Measurements from ENCODE around the gene GLYR1. TPM values are rescaled to one million over a fixed set of nuclear protein-coding genes. Genes with fewer than 3 reads are reported as not detected.

GLYR1 gene
- total RNA-seq, 4 donors from 2014 or later, result 36.8 to 52.6 (median 51.3) TPM

DNA sequence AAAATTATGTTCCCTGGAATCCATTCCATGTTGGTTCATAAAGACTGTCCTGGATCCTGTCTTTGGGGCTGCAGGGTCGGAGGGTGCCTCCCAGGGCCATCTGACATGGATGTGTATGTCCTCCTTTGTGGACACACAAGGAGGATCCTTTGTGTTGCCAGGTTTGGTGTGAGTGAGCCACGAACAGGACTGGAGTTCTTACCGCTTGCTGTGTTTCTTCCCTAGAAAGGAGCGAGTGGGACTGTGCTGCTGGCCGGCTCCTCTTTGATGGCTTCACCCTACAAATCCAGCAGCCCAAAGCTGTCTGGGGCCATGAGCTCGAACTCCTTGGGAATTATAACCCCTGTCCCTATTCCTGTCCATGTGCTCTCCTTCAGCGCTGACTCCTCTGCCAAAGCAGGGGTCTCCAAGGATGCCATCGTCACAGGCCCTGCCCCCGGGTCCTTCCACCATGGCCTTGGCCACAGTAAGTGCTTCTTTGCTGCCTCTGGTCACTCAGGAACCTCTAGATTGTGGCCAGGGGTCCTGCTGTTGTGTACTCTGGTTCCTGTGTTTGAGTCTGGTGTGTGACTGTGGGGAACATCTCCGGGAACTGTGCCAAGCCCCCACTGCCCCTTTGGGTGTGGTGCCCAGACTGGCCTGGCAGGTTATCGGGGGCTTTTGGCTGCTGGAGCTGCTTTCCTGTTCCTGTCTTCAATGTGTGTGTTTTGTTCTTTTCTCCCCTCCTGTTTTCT lies 29.7 kb upstream of the GLYR1 start:
- DNase-seq (ENCODE audit: low spot score in 2 of 2), result no peak
- 77% methylated on average over 11 of the region's 11 CpGs for WGBS, 2 donors
- H3K4me3 ChIP-seq (ENCODE audit: low read depth, poor library complexity, severe bottlenecking), result no peak overlapping the region
- intact Hi-C loops (cut with DNase I; ENCODE audit: low total_unique reads), result no loop called here
- TF ChIP-seq, protein P1, sequence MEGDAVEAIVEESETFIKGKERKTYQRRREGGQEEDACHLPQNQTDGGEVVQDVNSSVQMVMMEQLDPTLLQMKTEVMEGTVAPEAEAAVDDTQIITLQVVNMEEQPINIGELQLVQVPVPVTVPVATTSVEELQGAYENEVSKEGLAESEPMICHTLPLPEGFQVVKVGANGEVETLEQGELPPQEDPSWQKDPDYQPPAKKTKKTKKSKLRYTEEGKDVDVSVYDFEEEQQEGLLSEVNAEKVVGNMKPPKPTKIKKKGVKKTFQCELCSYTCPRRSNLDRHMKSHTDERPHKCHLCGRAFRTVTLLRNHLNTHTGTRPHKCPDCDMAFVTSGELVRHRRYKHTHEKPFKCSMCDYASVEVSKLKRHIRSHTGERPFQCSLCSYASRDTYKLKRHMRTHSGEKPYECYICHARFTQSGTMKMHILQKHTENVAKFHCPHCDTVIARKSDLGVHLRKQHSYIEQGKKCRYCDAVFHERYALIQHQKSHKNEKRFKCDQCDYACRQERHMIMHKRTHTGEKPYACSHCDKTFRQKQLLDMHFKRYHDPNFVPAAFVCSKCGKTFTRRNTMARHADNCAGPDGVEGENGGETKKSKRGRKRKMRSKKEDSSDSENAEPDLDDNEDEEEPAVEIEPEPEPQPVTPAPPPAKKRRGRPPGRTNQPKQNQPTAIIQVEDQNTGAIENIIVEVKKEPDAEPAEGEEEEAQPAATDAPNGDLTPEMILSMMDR (IDR thresholded peaks at IDR 0.05), result no peak
- no peak for TF ChIP-seq POLR2A (IDR thresholded peaks at IDR 0.05)

DNA sequence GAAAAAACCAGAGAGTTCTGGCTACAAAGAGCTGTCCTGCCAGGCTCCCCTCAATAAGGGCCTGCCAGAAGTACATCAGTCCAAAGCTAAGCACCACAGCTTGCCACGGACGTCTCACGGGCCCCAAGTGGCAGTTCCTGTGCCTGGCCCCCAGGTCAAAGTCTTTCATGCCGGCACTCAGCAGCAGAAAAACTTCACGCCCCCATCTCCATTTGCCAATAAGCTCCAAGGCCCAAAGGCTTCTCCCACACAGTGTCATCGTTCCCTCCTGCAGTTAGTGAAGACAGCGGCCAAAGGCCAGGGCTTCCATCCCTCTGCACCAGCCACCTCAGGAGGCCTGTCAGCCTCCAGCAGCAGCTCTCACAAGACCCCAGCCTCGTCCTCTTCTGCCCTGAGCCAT lies 27.6 kb upstream of the GLYR1 start:
- no peak overlapping the region for H3K4me3 ChIP-seq (ENCODE audit: low read depth, poor library complexity, severe bottlenecking)
- TF ChIP-seq, protein P1 (IDR thresholded peaks at IDR 0.05), result no peak
- no peak for TF ChIP-seq POLR2A (IDR thresholded peaks at IDR 0.05)
- intact Hi-C loops (cut with DNase I; ENCODE audit: low total_unique reads), result no loop called here
- DNase-seq (ENCODE audit: low spot score in 2 of 2), result no peak
- WGBS, 2 donors, result 84 to 85% methylated on average over 8 of the region's 8 CpGs

DNA sequence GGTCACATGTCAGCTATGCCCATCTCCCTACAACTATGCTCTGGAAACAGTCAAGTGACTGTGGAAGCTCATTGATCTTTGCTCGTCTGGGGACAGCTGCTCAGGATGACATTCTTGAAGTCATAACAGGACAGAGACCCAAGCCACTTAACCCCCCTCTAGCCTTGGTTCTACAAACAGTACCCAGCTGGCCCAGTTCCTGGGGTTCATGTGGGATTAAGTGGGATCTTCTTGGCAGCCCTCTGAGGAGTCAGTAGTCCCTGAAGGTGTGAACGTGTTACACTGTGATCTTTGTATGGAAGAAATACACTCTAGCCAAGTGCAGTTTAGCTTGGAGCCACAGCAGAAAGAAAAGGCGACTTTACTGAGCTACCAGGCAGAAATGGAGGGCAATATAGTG lies 26.0 kb upstream of the GLYR1 start:
- TF ChIP-seq POLR2A (IDR thresholded peaks at IDR 0.05), result no peak
- TF ChIP-seq, protein P1 (IDR thresholded peaks at IDR 0.05), result no peak
- intact Hi-C loops (cut with DNase I; ENCODE audit: low total_unique reads), result no loop called here
- peak in 1 of 2 donors; percentile 52 for DNase-seq (ENCODE audit: low spot score in 2 of 2)
- no peak overlapping the region for H3K4me3 ChIP-seq (ENCODE audit: low read depth, poor library complexity, severe bottlenecking)
- 76 to 95% methylated on average over 3 of the region's 3 CpGs for WGBS, 2 donors

DNA sequence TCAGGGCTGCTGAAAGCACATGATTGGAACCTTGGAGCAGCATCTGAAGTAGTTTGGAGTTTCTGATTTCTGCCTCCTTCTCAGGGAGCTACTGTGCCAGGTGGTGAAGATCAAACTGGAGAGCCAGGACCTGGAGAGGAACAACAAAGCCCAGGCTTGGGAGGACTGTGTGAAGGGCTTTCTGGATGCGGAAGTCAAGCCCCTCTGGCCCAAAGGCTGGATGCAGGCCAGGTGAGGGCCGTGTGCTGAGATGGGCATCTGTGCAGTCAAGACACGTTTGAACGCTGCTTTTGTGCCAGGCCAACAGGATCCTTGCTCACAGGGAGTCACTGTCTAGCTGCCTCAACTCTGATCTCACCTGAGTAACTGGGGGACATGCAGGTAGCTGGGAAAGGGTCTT lies 24.0 kb upstream of the GLYR1 start:
- no peak for TF ChIP-seq POLR2A (IDR thresholded peaks at IDR 0.05)
- TF ChIP-seq, protein P1 (IDR thresholded peaks at IDR 0.05), result no peak
- H3K4me3 ChIP-seq (ENCODE audit: low read depth, poor library complexity, severe bottlenecking), result no peak overlapping the region
- WGBS, 2 donors, result 59 to 74% methylated on average over 4 of the region's 4 CpGs
- peak in 1 of 2 donors; percentile 71 for DNase-seq (ENCODE audit: low spot score in 2 of 2)
- intact Hi-C loops (cut with DNase I; ENCODE audit: low total_unique reads), result no loop called here

DNA sequence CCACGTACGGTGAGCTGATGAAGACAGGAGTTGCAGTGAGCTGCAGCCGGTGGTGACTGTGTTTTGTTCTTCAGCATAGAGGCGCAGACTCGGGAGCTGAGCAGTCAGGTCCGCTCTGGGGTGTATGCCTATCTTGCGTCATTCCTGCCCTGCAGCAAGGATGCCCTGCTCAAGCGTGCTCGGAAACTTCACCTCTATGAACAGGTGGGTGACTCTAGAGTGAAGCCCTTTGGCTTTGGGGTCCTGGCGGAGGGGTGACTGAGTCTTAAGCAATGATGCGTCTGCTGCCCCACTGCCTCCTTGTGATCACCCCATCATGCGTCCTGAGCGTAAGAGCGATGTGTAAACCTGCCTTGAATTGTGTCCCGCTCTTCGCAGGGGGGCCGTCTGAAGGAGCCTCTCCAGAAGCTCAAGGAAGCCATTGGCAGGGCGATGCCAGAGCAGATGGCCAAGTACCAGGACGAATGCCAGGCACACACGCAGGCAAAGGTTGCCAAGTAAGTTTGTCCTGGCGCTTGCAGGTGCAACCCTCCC lies 23.1 kb upstream of the GLYR1 start:
- TF ChIP-seq, protein P1 (IDR thresholded peaks at IDR 0.05), result no peak
- no peak for TF ChIP-seq POLR2A (IDR thresholded peaks at IDR 0.05)
- WGBS, 2 donors, result 78 to 86% methylated on average over 21 of the region's 21 CpGs
- intact Hi-C loops (cut with DNase I; ENCODE audit: low total_unique reads), result no loop called here
- DNase-seq (ENCODE audit: low spot score in 2 of 2), result peak in 1 of 2 donors; percentile 80
- no peak overlapping the region for H3K4me3 ChIP-seq (ENCODE audit: low read depth, poor library complexity, severe bottlenecking)

All from lower leg skin (tissue), 4 donors.